HG02610 (cell line): Measurements from ENCODE around the gene TTC9.

Experiments
- ATAC-seq: cut with Tn5 transposase; IDR thresholded peaks from one replicate; pipeline ENCODE4 v1.9.1; 2021; ENCODE audit warnings: mild to moderate bottlenecking, moderate library complexity; ENCODE audit not compliant: unreplicated experiment

TTC9 gene

GRCh38 chr14:70711451-70711850 is 69.7 kb downstream of the TTC9 start:
- ATAC-seq = no peak

- no peak for ATAC-seq
Measured at GRCh38 chr14:70713096-70713495, 71.4 kb downstream of the TTC9 start.

GRCh38 chr14:70713511-70713916 is 71.8 kb downstream of the TTC9 start:
- no peak for ATAC-seq

- no peak for ATAC-seq
Measured at GRCh38 chr14:70714055-70714550, 72.4 kb downstream of the TTC9 start.

- ATAC-seq = no peak
Measured at GRCh38 chr14:70716483-70716882, 74.8 kb downstream of the TTC9 start.

GRCh38 chr14:70716958-70717357 is 75.2 kb downstream of the TTC9 start:
- no peak for ATAC-seq

- no peak for ATAC-seq
Measured at GRCh38 chr14:70718383-70719118, 76.8 kb downstream of the TTC9 start.

- ATAC-seq = no peak
Measured at GRCh38 chr14:70721542-70721941, 79.8 kb downstream of the TTC9 start.

GRCh38 chr14:70722418-70722817 is 80.7 kb downstream of the TTC9 start:
- no peak for ATAC-seq

- ATAC-seq = no peak
Measured at GRCh38 chr14:70723276-70723675, 81.6 kb downstream of the TTC9 start.

- ATAC-seq = no peak
Measured at GRCh38 chr14:70724110-70724509, 82.4 kb downstream of the TTC9 start.

- no peak for ATAC-seq
Measured at GRCh38 chr14:70724944-70725343, 83.2 kb downstream of the TTC9 start.
